Choroid plexus epithelial cell (primary cell): ENCODE measurements around the gene RPS6KC1.

ENCODE experiments used
- DNase-seq: peaks from one replicate; pipeline ENCODE4 v3.0.0-alpha.2; 2010; ENCODE audit warnings: low read depth
- H3K4me3 ChIP-seq: 2 replicates; pipeline ENCODE4 v1.5.1; 2011; ENCODE audit warnings: low read depth, mild to moderate bottlenecking, control low read depth, low read length, moderate library complexity
- CTCF ChIP-seq: conservative IDR thresholded peaks from 2 replicates; pipeline ENCODE4 v1.5.1; 2011; ENCODE audit warnings: low read depth, mild to moderate bottlenecking, control low read depth, inconsistent platforms, low read length, moderate library complexity

RPS6KC1 gene

GRCh38 chr1:213249395-213249794 lies 198.4 kb downstream of the RPS6KC1 start:
- TF ChIP-seq CTCF, result no peak
- H3K4me3 ChIP-seq, result no peak overlapping the region
- DNase-seq, result no peak

GRCh38 chr1:213250041-213250440 lies 199.0 kb downstream of the RPS6KC1 start:
- H3K4me3 ChIP-seq, result no peak overlapping the region
- DNase-seq, result no peak
- TF ChIP-seq CTCF, result no peak

- DNase-seq, result no peak
- TF ChIP-seq CTCF, result no peak
- no peak overlapping the region for H3K4me3 ChIP-seq
Observed at GRCh38 chr1:213250446-213250845, 199.4 kb downstream of the RPS6KC1 start.

- TF ChIP-seq CTCF, result no peak
- no peak overlapping the region for H3K4me3 ChIP-seq
- DNase-seq, result no peak
Observed at GRCh38 chr1:213251972-213252371, 200.9 kb downstream of the RPS6KC1 start.

GRCh38 chr1:213256438-213257087 lies 205.5 kb downstream of the RPS6KC1 start:
- H3K4me3 ChIP-seq, result no peak overlapping the region
- TF ChIP-seq CTCF, result no peak
- no peak for DNase-seq

GRCh38 chr1:213260311-213261075 lies 209.5 kb downstream of the RPS6KC1 start:
- no peak for TF ChIP-seq CTCF
- no peak for DNase-seq

GRCh38 chr1:213264531-213264930 lies 213.5 kb downstream of the RPS6KC1 start:
- TF ChIP-seq CTCF, result no peak

More at GRCh38 chr1:213260311-213261075, 209.5 kb downstream of the RPS6KC1 start:
- H3K4me3 ChIP-seq, result no peak overlapping the region

More at GRCh38 chr1:213264531-213264930, 213.5 kb downstream of the RPS6KC1 start:
- no peak overlapping the region for H3K4me3 ChIP-seq
- no peak for DNase-seq
